KMS-11 (cell line): ENCODE data around the gene KRTAP10-3.
"Not testable (repeated sequence)": the region's sequence is repeated elsewhere in the genome, so short reads cannot be mapped to it uniquely, and the experiment has no call there.

Experiments used
- H2AFZ ChIP-seq: fragments of 200-600 bp; sonication (generic); 2 replicates; pipeline ENCODE4 v1.6.1; 2016; ENCODE audit warnings: antibody characterized with exemption, mixed run types, low read depth
- H3K27ac ChIP-seq: fragments of 200-600 bp; sonication (generic); 2 replicates; pipeline ENCODE4 v1.6.1; 2016; ENCODE audit warnings: mild to moderate bottlenecking, mixed run types
- H3K27me3 ChIP-seq: fragments of 200-600 bp; sonication (generic); 2 replicates; pipeline ENCODE4 v1.6.1; 2017; ENCODE audit warnings: mild to moderate bottlenecking, low read depth, mixed run types, moderate library complexity; ENCODE audit not compliant: insufficient read depth
- H3K36me3 ChIP-seq: fragments of 200-600 bp; sonication (generic); 2 replicates; pipeline ENCODE4 v1.6.1; 2017; ENCODE audit warnings: mild to moderate bottlenecking, mixed run types; ENCODE audit not compliant: insufficient read depth
- H3K4me1 ChIP-seq: fragments of 200-600 bp; sonication (generic); 2 replicates; pipeline ENCODE4 v1.6.1; 2016; ENCODE audit warnings: mild to moderate bottlenecking, low read depth, mixed run types; ENCODE audit not compliant: poor library complexity, severe bottlenecking
- H3K4me2 ChIP-seq: fragments of 200-600 bp; sonication (generic); 2 replicates; pipeline ENCODE4 v1.7.0; 2016; ENCODE audit warnings: mild to moderate bottlenecking, mixed run types
- H3K4me3 ChIP-seq: fragments of 200-600 bp; sonication (generic); IDR thresholded peaks from 2 replicates; pipeline ENCODE4 v1.6.1; 2017; ENCODE audit warnings: low read depth, low read length, mixed read lengths; ENCODE audit not compliant: insufficient read depth
- H3K79me2 ChIP-seq: fragments of 200-600 bp; sonication (generic); 2 replicates; pipeline ENCODE4 v1.6.1; 2016; ENCODE audit warnings: low read depth, mixed run types; ENCODE audit not compliant: insufficient read depth
- H3K9ac ChIP-seq: fragments of 200-600 bp; sonication (generic); 2 replicates; pipeline ENCODE4 v1.6.1; 2016; ENCODE audit warnings: mild to moderate bottlenecking, mixed run types
- H4K20me1 ChIP-seq: fragments of 200-600 bp; sonication (generic); 2 replicates; pipeline ENCODE4 v1.6.1; 2016; ENCODE audit warnings: mild to moderate bottlenecking, mixed run types; ENCODE audit not compliant: insufficient read depth
- TF ChIP-seq, protein P1 (sequence below): fragments of 200-600 bp; sonication (generic); conservative IDR thresholded peaks from 2 replicates; pipeline ENCODE4 v1.6.1; 2017; ENCODE audit warnings: low read depth, mild to moderate bottlenecking, antibody characterized with exemption, low read length, moderate library complexity, mixed read lengths

Gene KRTAP10-3

DNA sequence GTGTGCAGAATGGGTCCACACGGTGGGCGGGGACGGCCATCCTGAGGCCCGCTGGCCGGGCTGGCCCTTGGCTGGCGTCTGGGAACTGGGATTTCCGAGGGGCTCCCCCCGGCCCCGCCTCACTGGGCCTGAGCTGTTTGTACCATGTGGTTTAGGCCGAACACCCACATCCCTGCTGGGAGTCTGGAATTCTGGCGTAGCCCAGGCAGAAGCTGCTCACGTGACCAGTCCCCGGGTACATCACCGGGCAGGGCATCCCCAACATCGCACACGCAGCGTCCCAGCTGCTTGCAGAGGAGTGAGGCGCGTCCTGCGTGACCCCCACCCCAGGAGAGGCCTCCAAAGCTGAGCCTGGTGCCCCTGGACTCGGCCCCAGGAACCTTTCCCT, 43.9 kb upstream of the KRTAP10-3 start:
- Histone ChIP-seq H3K36me3 (no peaks in the 10 kb centered on the region), H3K9ac (no peak overlapping the region), H3K27ac (no peak overlapping the region), H4K20me1 (no peaks in the 10 kb centered on the region), H3K4me2 (no peak overlapping the region), H3K4me1 (no peaks in the 10 kb centered on the region), H3K79me2 (no peaks in the 10 kb centered on the region), H3K4me3 (no peak overlapping the region), H2AFZ (no peak overlapping the region), H3K27me3 (peaks cover 45% of the 10 kb centered on the region; the same call in 1 of the 2 replicates)
- TF ChIP-seq, protein P1, sequence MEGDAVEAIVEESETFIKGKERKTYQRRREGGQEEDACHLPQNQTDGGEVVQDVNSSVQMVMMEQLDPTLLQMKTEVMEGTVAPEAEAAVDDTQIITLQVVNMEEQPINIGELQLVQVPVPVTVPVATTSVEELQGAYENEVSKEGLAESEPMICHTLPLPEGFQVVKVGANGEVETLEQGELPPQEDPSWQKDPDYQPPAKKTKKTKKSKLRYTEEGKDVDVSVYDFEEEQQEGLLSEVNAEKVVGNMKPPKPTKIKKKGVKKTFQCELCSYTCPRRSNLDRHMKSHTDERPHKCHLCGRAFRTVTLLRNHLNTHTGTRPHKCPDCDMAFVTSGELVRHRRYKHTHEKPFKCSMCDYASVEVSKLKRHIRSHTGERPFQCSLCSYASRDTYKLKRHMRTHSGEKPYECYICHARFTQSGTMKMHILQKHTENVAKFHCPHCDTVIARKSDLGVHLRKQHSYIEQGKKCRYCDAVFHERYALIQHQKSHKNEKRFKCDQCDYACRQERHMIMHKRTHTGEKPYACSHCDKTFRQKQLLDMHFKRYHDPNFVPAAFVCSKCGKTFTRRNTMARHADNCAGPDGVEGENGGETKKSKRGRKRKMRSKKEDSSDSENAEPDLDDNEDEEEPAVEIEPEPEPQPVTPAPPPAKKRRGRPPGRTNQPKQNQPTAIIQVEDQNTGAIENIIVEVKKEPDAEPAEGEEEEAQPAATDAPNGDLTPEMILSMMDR, result no peak

DNA sequence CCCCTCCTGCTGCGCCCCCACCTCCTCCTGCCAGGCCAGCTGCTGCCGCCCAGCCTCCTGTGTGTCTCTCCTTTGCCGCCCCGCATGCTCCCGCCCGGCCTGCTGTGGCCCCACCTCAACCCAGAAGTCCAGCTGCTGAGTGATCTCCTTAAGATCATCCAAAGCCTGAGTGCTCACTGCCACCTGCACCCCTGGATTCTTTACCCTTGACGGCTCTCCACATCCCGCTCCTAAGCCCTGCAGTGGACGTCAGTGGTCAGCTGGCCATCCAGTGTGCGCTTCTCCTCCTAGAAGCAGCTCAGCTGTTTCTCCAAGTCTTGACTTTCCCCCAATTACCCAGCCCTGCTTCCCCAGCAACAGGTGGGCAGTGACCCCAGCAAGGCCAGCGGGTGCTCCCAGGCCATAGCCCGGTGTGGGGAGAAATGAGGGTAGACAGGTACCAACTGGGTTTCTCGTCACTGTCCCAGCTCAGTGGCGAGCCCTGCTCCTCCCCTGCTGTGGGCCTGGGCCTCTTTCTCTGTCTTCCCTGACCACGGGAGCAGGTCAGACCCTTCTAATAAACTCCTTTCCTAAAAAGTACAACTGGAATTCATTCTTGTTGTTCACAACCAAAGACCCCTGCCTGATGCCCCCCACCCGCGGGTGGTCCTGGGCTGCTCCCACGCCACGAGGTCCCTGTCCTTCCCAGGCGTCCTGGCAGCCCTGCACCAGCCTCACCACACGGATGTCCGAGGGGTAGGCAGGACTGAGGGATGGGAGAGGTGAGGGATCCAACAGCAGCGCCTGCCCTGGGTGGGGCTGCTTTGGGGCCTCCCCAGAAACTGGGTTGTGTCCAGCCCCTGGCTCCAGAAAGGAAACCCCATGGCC, 43.2 kb upstream of the KRTAP10-3 start:
- H3K79me2 ChIP-seq, result no peaks in the 10 kb centered on the region
- H3K36me3 ChIP-seq, result no peaks in the 10 kb centered on the region
- no peaks in the 10 kb centered on the region for H4K20me1 ChIP-seq
- no peaks in the 10 kb centered on the region for H3K4me1 ChIP-seq
- no peak overlapping the region for H3K4me3 ChIP-seq
- H3K4me2 ChIP-seq, result no peak overlapping the region
- no peak overlapping the region for H2AFZ ChIP-seq
- TF ChIP-seq, protein P1, result no peak
- no peak overlapping the region for H3K9ac ChIP-seq
- H3K27me3 ChIP-seq, result peaks cover 51% of the 10 kb centered on the region; the same call in 1 of the 2 replicates
- H3K27ac ChIP-seq, result no peak overlapping the region

DNA sequence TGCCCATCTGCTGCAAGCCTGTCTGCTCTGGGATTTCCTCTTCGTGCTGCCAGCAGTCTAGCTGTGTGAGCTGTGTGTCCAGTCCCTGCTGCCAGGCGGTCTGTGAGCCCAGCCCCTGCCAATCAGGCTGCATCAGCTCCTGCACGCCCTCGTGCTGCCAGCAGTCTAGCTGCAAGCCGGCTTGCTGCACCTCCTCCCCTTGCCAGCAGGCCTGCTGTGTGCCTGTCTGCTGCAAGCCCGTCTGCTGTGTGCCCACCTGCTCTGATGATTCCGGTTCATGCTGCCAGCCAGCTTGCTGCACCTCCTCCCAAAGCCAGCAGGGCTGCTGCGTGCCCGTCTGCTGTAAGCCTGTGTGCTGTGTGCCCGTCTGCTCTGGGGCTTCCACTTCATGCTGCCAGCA, 42.5 kb upstream of the KRTAP10-3 start:
- not testable (repeated sequence) for H3K36me3 ChIP-seq, H3K9ac ChIP-seq, H3K79me2 ChIP-seq, H2AFZ ChIP-seq, H3K27ac ChIP-seq, H4K20me1 ChIP-seq, H3K4me1 ChIP-seq, H3K4me2 ChIP-seq, H3K4me3 ChIP-seq
- H3K27me3 ChIP-seq, result peaks cover 57% of the 10 kb centered on the region; the same call in 1 of the 2 replicates

DNA sequence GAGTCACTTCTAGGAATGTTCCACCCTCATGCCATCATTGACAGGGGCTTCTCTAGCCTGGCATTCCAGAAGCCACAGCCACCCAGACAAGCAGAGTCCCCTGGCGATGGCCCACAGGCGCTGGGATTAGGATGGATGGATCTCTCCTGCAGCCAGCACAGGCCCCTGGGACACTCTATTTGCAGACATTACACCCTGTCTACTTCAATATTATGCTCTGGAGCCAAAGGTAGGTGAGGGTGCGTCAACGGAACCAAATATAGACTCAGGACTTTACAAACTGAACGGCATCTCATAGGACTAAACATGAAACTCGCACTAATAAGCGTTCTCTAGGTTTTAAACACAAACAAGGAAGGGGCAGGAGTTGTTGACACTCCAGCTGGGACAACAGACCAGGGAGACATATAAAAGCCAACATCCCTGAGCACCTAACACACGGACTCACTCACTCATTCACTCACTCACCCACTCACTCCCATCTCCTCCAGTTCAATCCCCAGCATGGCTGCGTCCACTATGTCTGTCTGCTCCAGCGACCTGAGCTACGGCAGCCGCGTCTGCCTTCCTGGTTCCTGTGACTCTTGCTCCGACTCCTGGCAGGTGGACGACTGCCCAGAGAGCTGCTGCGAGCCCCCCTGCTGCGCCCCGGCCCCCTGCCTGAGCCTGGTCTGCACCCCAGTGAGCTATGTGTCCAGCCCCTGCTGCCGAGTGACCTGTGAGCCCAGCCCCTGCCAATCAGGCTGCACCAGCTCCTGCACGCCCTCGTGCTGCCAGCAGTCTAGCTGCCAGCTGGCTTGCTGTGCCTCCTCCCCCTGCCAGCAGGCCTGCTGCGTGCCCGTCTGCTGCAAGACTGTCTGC, 41.8 kb upstream of the KRTAP10-3 start, which contains the start of gene KRTAP10-7:
KRTAP10-7 (plus strand) TSS at position 480 of the 861 bp plus-strand sequence; CDS start at position 505, 25 bp downstream.
- not testable (repeated sequence) for H3K9ac ChIP-seq, H3K36me3 ChIP-seq, H3K79me2 ChIP-seq, H3K4me1 ChIP-seq, H3K4me3 ChIP-seq, H3K27ac ChIP-seq, H2AFZ ChIP-seq, H3K4me2 ChIP-seq, H4K20me1 ChIP-seq
- peaks cover 55% of the 10 kb centered on the region; the same call in 1 of the 2 replicates for H3K27me3 ChIP-seq

DNA sequence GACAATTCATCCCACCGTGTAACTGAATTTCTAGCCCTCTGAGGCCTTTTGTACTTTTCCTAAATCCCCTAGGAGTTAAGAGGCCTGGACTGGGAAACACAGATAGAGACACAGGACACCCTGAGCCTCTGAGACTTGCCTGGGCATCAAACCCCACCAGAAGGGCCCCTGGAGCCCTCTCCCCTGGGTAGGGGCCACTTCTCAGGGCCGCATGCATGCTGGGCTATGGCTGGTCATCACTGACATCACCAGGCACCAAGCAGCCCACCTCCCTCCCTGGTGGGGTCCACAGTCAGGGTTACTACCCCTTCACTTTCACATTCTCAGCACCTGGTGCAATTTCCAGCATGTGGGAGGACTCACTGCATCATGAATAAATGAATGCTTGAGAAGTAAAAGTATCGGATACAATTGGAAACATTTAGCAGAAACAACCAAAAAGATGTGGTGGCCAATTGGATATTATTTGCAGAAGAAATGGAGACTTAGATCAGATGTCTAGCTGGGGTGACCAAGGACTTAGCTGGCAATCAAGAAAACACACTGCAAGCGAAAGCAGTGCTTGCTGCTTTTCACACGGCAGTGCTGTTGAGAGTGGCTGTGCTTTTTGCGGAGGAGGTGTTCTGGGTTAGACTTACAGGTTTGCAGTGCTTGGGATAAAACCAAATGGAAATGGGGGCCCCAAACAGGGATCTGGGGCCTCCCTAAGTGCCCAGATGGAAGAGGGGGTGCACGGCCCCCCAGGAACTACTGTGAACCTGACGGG, 40.9 kb upstream of the KRTAP10-3 start:
- Histone ChIP-seq H3K9ac (no peak overlapping the region), H3K36me3 (no peaks in the 10 kb centered on the region), H3K4me3 (no peak overlapping the region), H2AFZ (no peak overlapping the region), H3K79me2 (no peaks in the 10 kb centered on the region), H3K4me2 (no peak overlapping the region), H3K27me3 (peaks cover 57% of the 10 kb centered on the region; the same call in 1 of the 2 replicates), H3K27ac (no peak overlapping the region), H4K20me1 (no peaks in the 10 kb centered on the region), H3K4me1 (no peaks in the 10 kb centered on the region)
- TF ChIP-seq, protein P1, result no peak
